GM12878 (cell line): ENCODE results near the gene FBXL22.

Experiments
- CTCF ChIP-seq, 3 experiments: IDR thresholded peaks in 2 of 3; conservative IDR thresholded peaks in 1 of 3; 2 replicates each; pipeline ENCODE4 v1.5.1; 2011; ENCODE audit warnings: low read depth in 3 of 3, low read length in 3 of 3, mild to moderate bottlenecking in 3 of 3, control low read depth in 2 of 3, moderate library complexity in 2 of 3, inconsistent platforms in 1 of 3, mixed read lengths in 1 of 3; ENCODE audit not compliant: control insufficient read depth in 2 of 3, insufficient read depth in 1 of 3; ENCODE audit errors: extremely low read depth in 1 of 3
- EZH2 ChIP-seq: IDR thresholded peaks from 2 replicates; pipeline ENCODE4 v1.6.1; 2012; ENCODE audit warnings: low read depth, mild to moderate bottlenecking, control low read depth, inconsistent platforms, low read length, borderline replicate concordance; ENCODE audit not compliant: control insufficient read depth
- MAX ChIP-seq: IDR thresholded peaks from 2 replicates; pipeline ENCODE4 v1.6.1; 2012; ENCODE audit warnings: low read depth, low read length, improper control_type of control experiment
- POLR2A ChIP-seq: IDR thresholded peaks from 2 replicates; pipeline ENCODE4 v1.6.1; 2011; ENCODE audit warnings: low read depth, mild to moderate bottlenecking, low read length
- USF2 ChIP-seq: IDR thresholded peaks from 2 replicates; pipeline ENCODE4 v1.6.1; 2011; ENCODE audit warnings: low read depth, low read length, improper control_type of control experiment, borderline replicate concordance

DNA sequence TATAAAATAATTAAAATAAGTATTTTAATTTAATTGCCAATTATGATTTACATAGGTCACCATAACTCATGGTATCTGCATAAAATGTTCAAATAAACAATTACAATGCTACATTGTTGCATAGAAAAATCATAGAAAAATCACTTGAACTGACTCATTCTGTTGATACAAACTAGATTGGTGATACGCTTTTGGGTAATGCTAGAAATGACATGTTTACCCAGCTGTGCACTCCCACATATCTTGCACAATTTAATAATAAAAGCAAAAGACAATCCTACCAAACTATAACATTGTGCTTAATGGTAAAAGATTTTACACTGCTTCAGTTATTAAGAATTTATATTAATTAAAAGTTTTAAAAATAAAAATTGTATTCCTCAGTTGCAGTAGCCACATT lies 45.8 kb upstream of the FBXL22 start:
- TF ChIP-seq EZH2 (no peak), CTCF (IDR thresholded peaks at IDR 0.05 in 2 of 3, conservative IDR thresholded peaks at IDR 0.05 in 1 of 3; ENCODE audit: control insufficient read depth in 2 of 3, extremely low read depth in 1 of 3, insufficient read depth in 1 of 3, low read depth in 3 of 3, low read length in 3 of 3) (no peak), POLR2A (no peak), USF2 (no peak), MAX (no peak)
